Prostate gland (tissue), 2 donors: Measurements from ENCODE around the gene MCC.

Experiments used
- CTCF ChIP-seq, 4 experiments: fragments of 200-600 bp in 2 of 4; fragments of 450-650 bp in 2 of 4; sonication (generic) in 2 of 4; IDR thresholded peaks; 1 replicate in 3 of 4; 2 replicates in 1 of 4; pipeline ENCODE4 v1.5.1; 2016 to 2019; ENCODE audit warnings: antibody characterized with exemption in 4 of 4, mild to moderate bottlenecking in 2 of 4, moderate library complexity in 2 of 4
- POLR2A ChIP-seq: fragments of 450-650 bp; IDR thresholded peaks from one replicate; pipeline ENCODE4 v1.6.1; 2016; ENCODE audit warnings: antibody characterized with exemption, mild to moderate bottlenecking

DNA sequence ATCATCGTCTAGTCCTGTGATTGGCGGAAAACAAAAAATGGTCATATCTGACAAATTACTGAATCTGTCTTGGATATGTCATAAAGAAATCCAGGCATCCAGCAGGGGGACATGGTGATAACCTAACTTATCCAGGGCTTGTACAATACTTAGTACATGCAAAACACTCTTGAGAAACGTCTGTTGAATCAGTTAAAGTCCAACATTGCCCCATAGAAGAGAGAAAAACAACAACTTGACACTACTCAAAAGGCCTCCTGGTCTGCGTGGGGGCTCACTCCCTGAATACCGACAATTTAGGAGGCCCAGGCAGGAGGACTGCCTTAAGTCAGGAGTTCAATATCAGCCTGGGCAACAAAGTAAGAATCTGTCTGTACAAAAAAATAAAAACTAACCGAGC is 294.1 kb downstream of the MCC start:
- TF ChIP-seq CTCF (IDR thresholded peaks at IDR 0.05) (no peak), POLR2A (no peak)
